Fibroblast of pulmonary artery (primary cell): ENCODE data around the gene TLE6.

Experiments used
- DNase-seq: peaks from one replicate; pipeline ENCODE4 v3.0.0-alpha.2; 2010; ENCODE audit warnings: low read depth
- H3K4me3 ChIP-seq: replicated peaks from 2 replicates; pipeline ENCODE4 v1.5.1; 2011; ENCODE audit warnings: low read depth, mild to moderate bottlenecking, control low read depth, low read length, moderate library complexity
- TF ChIP-seq, protein P1 (sequence below): IDR thresholded peaks from 2 replicates; pipeline ENCODE4 v1.5.1; 2011; ENCODE audit warnings: mild to moderate bottlenecking, control low read depth, low read length, inconsistent platforms; ENCODE audit errors: missing control alignments

The TLE6 gene

DNA sequence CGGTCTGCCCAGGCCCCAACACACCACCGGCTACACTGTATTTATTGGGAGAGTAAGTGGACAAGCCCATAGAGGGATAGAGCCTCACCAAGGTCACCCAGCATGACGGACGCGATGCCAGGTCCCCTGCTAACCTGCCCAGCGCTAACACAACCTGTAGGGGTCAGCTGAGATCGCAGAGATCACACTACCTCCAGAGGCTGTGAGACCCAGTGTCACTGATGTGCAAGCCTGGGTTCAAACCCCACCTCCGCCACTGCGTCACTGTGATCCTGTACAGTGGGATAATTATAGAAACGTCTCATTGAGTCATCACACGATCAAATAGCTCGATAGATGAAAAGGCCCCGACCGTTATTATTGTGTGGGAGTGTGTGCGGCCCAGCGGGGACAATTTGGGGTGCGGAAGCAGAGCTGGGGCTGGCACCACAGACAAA, 62.3 kb downstream of the TLE6 start:
- no peak overlapping the region for H3K4me3 ChIP-seq
- TF ChIP-seq, protein P1, sequence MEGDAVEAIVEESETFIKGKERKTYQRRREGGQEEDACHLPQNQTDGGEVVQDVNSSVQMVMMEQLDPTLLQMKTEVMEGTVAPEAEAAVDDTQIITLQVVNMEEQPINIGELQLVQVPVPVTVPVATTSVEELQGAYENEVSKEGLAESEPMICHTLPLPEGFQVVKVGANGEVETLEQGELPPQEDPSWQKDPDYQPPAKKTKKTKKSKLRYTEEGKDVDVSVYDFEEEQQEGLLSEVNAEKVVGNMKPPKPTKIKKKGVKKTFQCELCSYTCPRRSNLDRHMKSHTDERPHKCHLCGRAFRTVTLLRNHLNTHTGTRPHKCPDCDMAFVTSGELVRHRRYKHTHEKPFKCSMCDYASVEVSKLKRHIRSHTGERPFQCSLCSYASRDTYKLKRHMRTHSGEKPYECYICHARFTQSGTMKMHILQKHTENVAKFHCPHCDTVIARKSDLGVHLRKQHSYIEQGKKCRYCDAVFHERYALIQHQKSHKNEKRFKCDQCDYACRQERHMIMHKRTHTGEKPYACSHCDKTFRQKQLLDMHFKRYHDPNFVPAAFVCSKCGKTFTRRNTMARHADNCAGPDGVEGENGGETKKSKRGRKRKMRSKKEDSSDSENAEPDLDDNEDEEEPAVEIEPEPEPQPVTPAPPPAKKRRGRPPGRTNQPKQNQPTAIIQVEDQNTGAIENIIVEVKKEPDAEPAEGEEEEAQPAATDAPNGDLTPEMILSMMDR, result no peak
- no peak for DNase-seq

DNA sequence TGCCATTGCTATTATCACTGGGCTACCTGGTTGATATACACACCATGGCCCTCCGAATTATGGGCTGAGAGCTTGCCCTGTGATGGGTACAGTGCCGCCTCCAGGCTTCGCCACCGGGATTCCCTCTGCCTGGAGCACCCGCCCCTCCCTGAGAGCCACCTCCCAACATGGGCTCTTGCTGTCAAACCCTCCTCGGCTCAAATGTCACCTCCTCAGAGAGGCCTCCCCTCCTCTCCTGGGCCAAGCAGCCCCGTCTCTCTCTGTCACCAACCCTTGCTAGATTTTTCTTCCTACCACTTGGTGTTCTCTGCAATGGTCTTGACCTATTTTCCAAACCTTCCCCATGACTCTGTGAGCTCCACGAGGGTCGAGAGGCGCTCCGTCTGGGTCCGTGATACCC, 64.0 kb downstream of the TLE6 start:
- H3K4me3 ChIP-seq, result no peak overlapping the region
- TF ChIP-seq, protein P1, result no peak
- no peak for DNase-seq

DNA sequence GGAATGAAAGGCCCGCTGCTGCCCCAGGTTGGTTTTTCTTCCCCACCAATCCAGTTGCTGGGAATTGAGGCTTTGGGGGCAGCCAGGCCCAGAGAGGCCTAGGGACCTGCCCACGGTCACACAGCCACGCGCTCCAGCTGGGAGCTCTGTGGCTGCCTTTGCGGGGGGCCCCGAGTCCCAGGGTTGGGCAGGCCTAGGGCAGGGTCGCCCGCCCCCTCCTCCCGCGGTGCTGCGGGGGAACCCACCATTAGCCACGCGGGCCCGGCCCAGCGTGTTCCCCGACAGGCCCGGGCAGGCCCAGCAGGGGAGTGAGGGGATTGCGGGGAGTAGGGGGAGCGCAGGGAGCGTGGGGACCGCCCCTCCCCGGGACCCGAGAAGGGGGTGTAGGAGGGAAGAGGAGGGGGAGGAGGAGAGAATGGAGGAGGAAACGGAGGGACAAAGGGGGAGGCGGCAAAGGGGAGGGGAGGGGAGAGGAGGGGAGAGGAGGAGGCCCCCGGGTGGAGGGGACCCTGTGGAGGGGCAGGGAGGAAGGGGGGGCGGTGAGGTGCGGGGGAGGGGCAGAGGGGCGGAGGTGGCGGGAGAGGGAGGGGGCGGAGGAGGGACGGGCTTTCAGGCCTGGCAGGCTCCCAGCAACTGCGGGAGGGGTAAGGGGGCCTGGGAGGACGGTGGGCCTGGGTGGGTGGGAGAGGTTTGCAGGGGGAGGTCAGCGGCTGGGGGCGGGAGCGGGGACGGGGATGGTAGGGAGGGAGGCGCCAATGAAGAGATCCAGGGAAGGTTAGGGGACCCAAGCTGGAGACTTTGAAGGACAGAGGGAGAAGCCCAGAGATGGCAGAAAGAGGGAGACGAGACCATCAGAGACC, 64.6 kb downstream of the TLE6 start:
- TF ChIP-seq, protein P1, result no peak
- no peak overlapping the region for H3K4me3 ChIP-seq
- DNase-seq, result no peak

DNA sequence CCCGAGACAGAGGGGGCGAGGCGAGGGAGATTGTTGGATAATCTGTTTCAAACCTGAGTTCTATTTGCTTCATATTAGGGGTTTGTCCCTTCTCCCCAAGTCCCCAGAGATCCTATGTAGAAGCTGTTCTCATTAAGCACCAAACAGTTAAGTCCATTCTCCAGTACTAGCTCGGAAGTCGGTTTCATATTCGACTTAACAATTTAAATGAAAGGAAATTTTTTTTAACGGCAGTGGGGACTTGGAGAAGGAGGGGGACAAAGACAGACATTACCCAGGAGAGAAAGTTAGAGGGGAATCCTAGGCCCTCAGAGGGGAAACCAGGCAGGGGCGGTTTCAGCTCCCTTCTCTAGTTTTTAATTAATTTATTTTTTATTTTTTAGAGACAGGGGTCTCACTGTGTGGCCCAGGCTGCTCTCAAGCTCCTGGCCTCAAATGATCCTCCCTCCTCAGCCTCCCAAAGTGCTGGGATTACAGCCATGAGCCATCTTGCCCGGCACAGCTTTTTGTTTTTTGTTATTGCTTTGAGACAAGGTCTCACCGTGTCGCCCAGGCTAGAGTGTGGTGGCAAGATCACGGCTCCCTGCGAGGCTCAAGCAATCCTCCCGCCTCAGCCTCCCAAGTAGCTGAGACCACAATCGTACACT, 65.4 kb downstream of the TLE6 start:
- no peak for DNase-seq
- TF ChIP-seq, protein P1, result no peak
- no peak overlapping the region for H3K4me3 ChIP-seq
